ENCODE measurements around the gene C1orf198. TPM values are rescaled to one million over a fixed set of nuclear protein-coding genes. Genes with fewer than 3 reads are reported as not detected.

C1orf198 gene
- total and polyA plus RNA-seq, 2 of the 8 experiments (the other 6 are each of a cell fraction or from before 2014, with no cell fraction given) = 30.6 to 45.0 TPM

DNA sequence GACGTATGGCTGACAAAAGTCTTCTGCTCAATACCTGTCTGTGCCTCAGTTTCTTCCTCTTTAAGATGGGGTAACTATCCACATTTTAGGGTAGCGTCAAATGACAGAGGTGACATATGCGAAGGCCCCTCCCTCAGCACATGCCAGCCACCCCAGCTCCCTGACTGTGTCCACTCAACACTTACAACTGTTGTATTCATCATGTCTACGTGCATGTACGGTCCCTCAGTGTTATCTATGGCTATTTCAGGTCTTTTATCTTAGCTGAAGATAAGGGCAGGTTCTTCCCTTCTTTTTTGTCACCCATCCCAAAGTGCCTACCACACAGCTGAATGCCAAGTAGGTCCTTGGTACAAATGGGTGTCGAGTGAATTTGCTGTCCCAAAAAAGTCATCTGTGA, 8.3 kb upstream of the C1orf198 start:
- POLR2A ChIA-PET (ENCODE audit: partially characterized antibody) = no interaction called here
- Histone ChIP-seq H2BK5ac (ENCODE audit: low read depth, low read length) (no peak overlapping the region), H3K23ac (ENCODE audit: insufficient read length) (no peak overlapping the region), H4K8ac (ENCODE audit: extremely low read depth, insufficient read depth, low read length) (no peak overlapping the region), H3K9me3 (ENCODE audit: insufficient read depth in 2 of 2, low read depth in 1 of 2, low read length in 1 of 2) (no peaks in the 10 kb centered on the region), H2AK5ac (ENCODE audit: low read depth, low read length) (no peak overlapping the region), H3K56ac (replicated peaks; ENCODE audit: insufficient read length, low read depth, low read length) (no peak overlapping the region), H2BK15ac (ENCODE audit: low read length) (no peak overlapping the region), H3K36me3 (ENCODE audit: control insufficient read depth in 2 of 4, insufficient read depth in 4 of 4, low read length in 3 of 4) (no peaks in the 10 kb centered on the region), H2AFZ (ENCODE audit: low read length) (no peak overlapping the region), H3K79me2 (ENCODE audit: control insufficient read depth in 1 of 2, insufficient read depth in 2 of 2, low read length in 2 of 2) (no peaks in the 10 kb centered on the region), H3K4ac (replicated peaks; ENCODE audit: insufficient read length, low read depth, low read length) (no peak overlapping the region), H2BK12ac (ENCODE audit: low read depth, low read length) (no peak overlapping the region), H3K4me1 (replicated peaks in 1 of 4; ENCODE audit: control insufficient read depth in 3 of 4, insufficient read depth in 4 of 4, low read length in 3 of 4) (peaks cover 0 to 6% (median 4%) of the 10 kb centered on the region in 4 experiments; a peak in 3 of 7 replicates), H3K14ac (ENCODE audit: insufficient read length) (no peak overlapping the region), H3K4me3 (ENCODE audit: extremely low read depth in 1 of 4, insufficient read depth in 2 of 4, low read depth in 3 of 4, low read length in 4 of 4) (no peak overlapping the region), H4K5ac (ENCODE audit: insufficient read length, low read depth, low read length) (no peak overlapping the region), H4K91ac (replicated peaks; ENCODE audit: insufficient read length, low read length) (no peak overlapping the region), H3K9ac (replicated peaks in 1 of 4; ENCODE audit: extremely low read depth in 1 of 4, low read depth in 3 of 4, low read length in 3 of 4) (no peak overlapping the region), H3K27me3 (replicated peaks in 1 of 4; ENCODE audit: control insufficient read depth in 3 of 4, extremely low read depth in 1 of 4, insufficient read depth in 3 of 4, low read length in 3 of 4) (no peaks in the 10 kb centered on the region), H3K79me1 (ENCODE audit: low read depth, low read length) (no peaks in the 10 kb centered on the region), H4K20me1 (replicated peaks in 1 of 2; ENCODE audit: control insufficient read depth in 1 of 2, insufficient read depth in 2 of 2, low read length in 2 of 2) (no peaks in the 10 kb centered on the region), H2BK120ac (replicated peaks; ENCODE audit: low read depth, low read length) (no peak overlapping the region), H3K18ac (ENCODE audit: extremely low read depth, low read length) (no peak overlapping the region), H2BK20ac (ENCODE audit: low read length) (no peak overlapping the region), H3K27ac (ENCODE audit: low read depth, low read length) (no peak overlapping the region), H3K4me2 (ENCODE audit: insufficient read depth in 1 of 2, low read depth in 2 of 2, low read length in 2 of 2) (no peak overlapping the region), H3K23me2 (ENCODE audit: low read depth, low read length) (no peaks in the 10 kb centered on the region)
- no peak for FAIRE-seq
- CTCF ChIA-PET (ENCODE audit: partially characterized antibody) = no interaction called here
- TF ChIP-seq RXRA (IDR thresholded peaks at IDR 0.05; ENCODE audit: insufficient read depth, low read depth, low read length) (no peak), TAF7 (optimal IDR thresholded peaks at IDR 0.05; ENCODE audit: borderline replicate concordance, low read depth, low read length) (no peak), SRF (IDR thresholded peaks at IDR 0.05; ENCODE audit: low read depth, low read length) (no peak), SP1 (IDR thresholded peaks at IDR 0.05; ENCODE audit: low read depth, low read length) (no peak), ASH2L (IDR thresholded peaks at IDR 0.05; ENCODE audit: low read length) (no peak), NANOG (IDR thresholded peaks at IDR 0.05; ENCODE audit: insufficient read depth, low read depth, low read length, poor library complexity, severe bottlenecking) (no peak), SUZ12 (IDR thresholded peaks at IDR 0.05; ENCODE audit: low read length) (no peak), EP300 (IDR thresholded peaks at IDR 0.05; ENCODE audit: borderline replicate concordance in 1 of 2, low read depth in 2 of 2, low read length in 2 of 2) (no peak), KDM1A (IDR thresholded peaks at IDR 0.05; ENCODE audit: borderline replicate concordance, low read length) (no peak)
- TF ChIP-seq, protein P1, sequence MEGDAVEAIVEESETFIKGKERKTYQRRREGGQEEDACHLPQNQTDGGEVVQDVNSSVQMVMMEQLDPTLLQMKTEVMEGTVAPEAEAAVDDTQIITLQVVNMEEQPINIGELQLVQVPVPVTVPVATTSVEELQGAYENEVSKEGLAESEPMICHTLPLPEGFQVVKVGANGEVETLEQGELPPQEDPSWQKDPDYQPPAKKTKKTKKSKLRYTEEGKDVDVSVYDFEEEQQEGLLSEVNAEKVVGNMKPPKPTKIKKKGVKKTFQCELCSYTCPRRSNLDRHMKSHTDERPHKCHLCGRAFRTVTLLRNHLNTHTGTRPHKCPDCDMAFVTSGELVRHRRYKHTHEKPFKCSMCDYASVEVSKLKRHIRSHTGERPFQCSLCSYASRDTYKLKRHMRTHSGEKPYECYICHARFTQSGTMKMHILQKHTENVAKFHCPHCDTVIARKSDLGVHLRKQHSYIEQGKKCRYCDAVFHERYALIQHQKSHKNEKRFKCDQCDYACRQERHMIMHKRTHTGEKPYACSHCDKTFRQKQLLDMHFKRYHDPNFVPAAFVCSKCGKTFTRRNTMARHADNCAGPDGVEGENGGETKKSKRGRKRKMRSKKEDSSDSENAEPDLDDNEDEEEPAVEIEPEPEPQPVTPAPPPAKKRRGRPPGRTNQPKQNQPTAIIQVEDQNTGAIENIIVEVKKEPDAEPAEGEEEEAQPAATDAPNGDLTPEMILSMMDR (IDR thresholded peaks at IDR 0.05; ENCODE audit: control extremely low read depth in 1 of 3, insufficient read depth in 1 of 3, low read depth in 1 of 3, low read length in 3 of 3) = no peak
- WGBS, 2 experiments (ENCODE audit: extremely low coverage in 1 of 2, insufficient coverage in 1 of 2, insufficient read length in 1 of 2, insufficient replicate concordance in 2 of 2, low coverage in 1 of 2, low lambda C conversion rate in 2 of 2, missing lambda C conversion rate in 1 of 2) = 88% methylated on average over 6 of the region's 6 CpGs; no CpG with 5 or more reads in 1 of the 2 experiments
- DNase-seq (ENCODE audit: low read depth in 1 of 2, low spot score in 2 of 2) = no peak
